ENCODE measurements around the gene UCHL1.

Gene UCHL1

GRCh38 chr4:41258783-41259182, 2.1 kb downstream of the UCHL1 start:
- TF ChIP-seq EZH2 (IDR thresholded peaks at IDR 0.05; ENCODE audit: borderline replicate concordance, low read length), result no peak
- peak; percentile 63 for TF ChIP-seq CTCF (IDR thresholded peaks at IDR 0.05; ENCODE audit: low read length)
- Histone ChIP-seq H3K9me3 (ENCODE audit: low read length) (no peaks in the 10 kb centered on the region), H3K36me3 (ENCODE audit: insufficient read depth, low read length) (peaks cover 61% of the 10 kb centered on the region), H3K9ac (ENCODE audit: low read length) (peak overlapping the region; percentile 88), H4K20me1 (ENCODE audit: insufficient read depth, low read length) (no peaks in the 10 kb centered on the region), H3K4me3 (ENCODE audit: low read depth, low read length, poor library complexity, severe bottlenecking) (peak overlapping the region; percentile 74), H3F3A (ENCODE audit: insufficient read depth, low read length) (no peaks in the 10 kb centered on the region), H3K4me1 (ENCODE audit: insufficient read depth, low read length, severe bottlenecking) (peaks cover 24% of the 10 kb centered on the region), H3K27ac (ENCODE audit: low read depth, low read length, poor library complexity, severe bottlenecking) (peak overlapping the region; percentile 68), H3K27me3 (ENCODE audit: insufficient read depth, low read length) (no peaks in the 10 kb centered on the region), H3K9me2 (ENCODE audit: low read depth, low read length) (no peaks in the 10 kb centered on the region), H3K4me2 (ENCODE audit: low read length) (peak overlapping the region; percentile 93), H3K79me2 (ENCODE audit: insufficient read depth, low read length) (peaks cover 18% of the 10 kb centered on the region), H2AFZ (ENCODE audit: low read length) (no peak overlapping the region)

- TF ChIP-seq EZH2 (IDR thresholded peaks at IDR 0.05; ENCODE audit: borderline replicate concordance, low read length) (no peak), CTCF (IDR thresholded peaks at IDR 0.05; ENCODE audit: low read length) (no peak)
- Histone ChIP-seq H3K36me3 (ENCODE audit: insufficient read depth, low read length) (peaks cover 76% of the 10 kb centered on the region), H3K4me1 (ENCODE audit: insufficient read depth, low read length, severe bottlenecking) (peaks cover 24% of the 10 kb centered on the region), H3K27me3 (ENCODE audit: insufficient read depth, low read length) (no peaks in the 10 kb centered on the region), H3F3A (ENCODE audit: insufficient read depth, low read length) (no peaks in the 10 kb centered on the region), H3K4me2 (ENCODE audit: low read length) (no peak overlapping the region), H3K9ac (ENCODE audit: low read length) (no peak overlapping the region), H3K9me2 (ENCODE audit: low read depth, low read length) (no peaks in the 10 kb centered on the region), H3K79me2 (ENCODE audit: insufficient read depth, low read length) (peaks cover 18% of the 10 kb centered on the region), H2AFZ (ENCODE audit: low read length) (no peak overlapping the region), H3K9me3 (ENCODE audit: low read length) (no peaks in the 10 kb centered on the region), H3K27ac (ENCODE audit: low read depth, low read length, poor library complexity, severe bottlenecking) (no peak overlapping the region), H3K4me3 (ENCODE audit: low read depth, low read length, poor library complexity, severe bottlenecking) (no peak overlapping the region), H4K20me1 (ENCODE audit: insufficient read depth, low read length) (no peaks in the 10 kb centered on the region)
Measured at GRCh38 chr4:41260116-41260733, 3.5 kb downstream of the UCHL1 start.

GRCh38 chr4:41262198-41262597, 5.5 kb downstream of the UCHL1 start:
- TF ChIP-seq CTCF (IDR thresholded peaks at IDR 0.05; ENCODE audit: low read length), result no peak
- no peak for TF ChIP-seq EZH2 (IDR thresholded peaks at IDR 0.05; ENCODE audit: borderline replicate concordance, low read length)
- Histone ChIP-seq H3K79me2 (ENCODE audit: insufficient read depth, low read length) (peaks cover 18% of the 10 kb centered on the region), H3K4me2 (ENCODE audit: low read length) (no peak overlapping the region), H3K4me1 (ENCODE audit: insufficient read depth, low read length, severe bottlenecking) (peaks cover 16% of the 10 kb centered on the region), H3K9ac (ENCODE audit: low read length) (no peak overlapping the region), H3K9me2 (ENCODE audit: low read depth, low read length) (no peaks in the 10 kb centered on the region), H3K4me3 (ENCODE audit: low read depth, low read length, poor library complexity, severe bottlenecking) (no peak overlapping the region), H4K20me1 (ENCODE audit: insufficient read depth, low read length) (no peaks in the 10 kb centered on the region), H3K27ac (ENCODE audit: low read depth, low read length, poor library complexity, severe bottlenecking) (no peak overlapping the region), H3K9me3 (ENCODE audit: low read length) (no peaks in the 10 kb centered on the region), H3K36me3 (ENCODE audit: insufficient read depth, low read length) (peaks cover 96% of the 10 kb centered on the region), H3F3A (ENCODE audit: insufficient read depth, low read length) (no peaks in the 10 kb centered on the region), H2AFZ (ENCODE audit: low read length) (no peak overlapping the region), H3K27me3 (ENCODE audit: insufficient read depth, low read length) (no peaks in the 10 kb centered on the region)
